ENCODE results near the gene DNAAF1.
"Not testable (repeated sequence)": the region's sequence is repeated elsewhere in the genome, so short reads cannot be mapped to it uniquely, and the experiment has no call there.

DNAAF1 gene

GRCh38 chr16:84212631-84213030 is 67.5 kb downstream of the DNAAF1 start:
- no peak overlapping the region for H3K4me3 ChIP-seq (ENCODE audit: insufficient read depth in 1 of 2, low read depth in 1 of 2, low read length in 2 of 2)
- peaks cover 2% of the 10 kb centered on the region for H3K4me1 ChIP-seq (ENCODE audit: control insufficient read depth, insufficient read depth, low read depth, low read length)
- H3K4me2 ChIP-seq (ENCODE audit: low read length, poor library complexity, severe bottlenecking), result no peak overlapping the region
- no peak overlapping the region for H2BK5ac ChIP-seq (ENCODE audit: low read depth, low read length, poor library complexity, severe bottlenecking)
- H3K23ac ChIP-seq (ENCODE audit: low read length in 2 of 2), result no peak overlapping the region
- DNase-seq, result no peak
- H2AK5ac ChIP-seq (ENCODE audit: low read length, severe bottlenecking), result no peak overlapping the region
- no peaks in the 10 kb centered on the region for H3K9me3 ChIP-seq (ENCODE audit: control insufficient read depth, low read length)
- no peak overlapping the region for H2AFZ ChIP-seq (ENCODE audit: low read depth, low read length)
- H2BK15ac ChIP-seq (ENCODE audit: low read depth, poor library complexity, severe bottlenecking), result no peak overlapping the region
- no peak overlapping the region for H3K18ac ChIP-seq (ENCODE audit: low read depth in 1 of 2, low read length in 2 of 2)
- H3K14ac ChIP-seq (ENCODE audit: low read length in 2 of 2), result no peak overlapping the region
- H3K9ac ChIP-seq (ENCODE audit: low read length), result no peak overlapping the region
- H3K79me1 ChIP-seq (replicated peaks; ENCODE audit: low read length, poor library complexity, severe bottlenecking), result no peaks in the 10 kb centered on the region
- H2BK12ac ChIP-seq (ENCODE audit: low read length in 2 of 2), result no peak overlapping the region
- H3K36me3 ChIP-seq (ENCODE audit: control insufficient read depth in 1 of 2, insufficient read depth in 2 of 2, low read depth in 1 of 2, low read length in 2 of 2), result no peaks in the 10 kb centered on the region
- WGBS, result 89% methylated on average over 4 of the region's 4 CpGs
- H3K27me3 ChIP-seq (ENCODE audit: control insufficient read depth in 1 of 2, insufficient read depth in 1 of 2, low read length in 2 of 2), result peaks cover 9 to 37% of the 10 kb centered on the region in 2 experiments
- H2BK120ac ChIP-seq (ENCODE audit: low read depth, low read length), result no peak overlapping the region
- H3K27ac ChIP-seq (ENCODE audit: low read length, poor library complexity, severe bottlenecking), result no peak overlapping the region
- H3K4ac ChIP-seq (ENCODE audit: low read depth in 1 of 2, low read length in 2 of 2), result no peak overlapping the region
- H4K91ac ChIP-seq (ENCODE audit: low read length), result no peak overlapping the region
- no peak overlapping the region for H4K8ac ChIP-seq (ENCODE audit: low read length)

DNA sequence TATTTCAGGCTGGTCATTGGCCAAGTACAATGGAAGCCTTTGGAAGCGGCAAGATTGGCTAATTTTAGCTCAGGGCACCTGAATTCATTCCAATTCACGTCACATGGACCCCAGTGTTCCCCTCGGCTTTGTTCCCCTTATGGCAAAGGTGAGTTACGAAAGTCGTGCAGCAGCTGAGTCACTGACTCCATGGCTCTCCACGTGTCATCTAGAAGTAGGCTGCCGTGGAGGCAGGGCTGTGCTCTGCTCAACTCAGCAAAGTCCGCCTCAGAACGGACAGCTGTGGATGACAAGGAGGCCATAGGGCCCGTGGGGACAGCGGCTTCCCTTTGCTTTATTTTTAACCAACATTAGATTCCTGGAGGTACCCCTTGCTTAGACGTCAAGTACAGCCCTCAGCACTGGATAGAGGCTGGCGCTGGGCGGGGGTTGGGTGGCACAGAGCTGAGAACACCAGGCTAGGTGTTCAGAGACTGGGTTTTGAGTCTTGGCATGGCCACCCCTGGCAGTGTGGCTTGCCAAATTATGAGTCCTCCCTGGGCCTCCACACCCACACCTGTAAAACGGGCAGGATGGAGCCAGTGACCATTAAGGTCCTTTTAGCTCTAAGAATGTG is 69.5 kb downstream of the DNAAF1 start:
- Histone ChIP-seq H3K36me3 (ENCODE audit: control insufficient read depth in 1 of 2, insufficient read depth in 2 of 2, low read depth in 1 of 2, low read length in 2 of 2) (no peaks in the 10 kb centered on the region), H3K4me3 (ENCODE audit: insufficient read depth in 1 of 2, low read depth in 1 of 2, low read length in 2 of 2) (no peak overlapping the region), H2BK5ac (ENCODE audit: low read depth, low read length, poor library complexity, severe bottlenecking) (no peak overlapping the region), H3K27me3 (ENCODE audit: control insufficient read depth in 1 of 2, insufficient read depth in 1 of 2, low read length in 2 of 2) (peaks cover 19 to 42% of the 10 kb centered on the region in 2 experiments), H3K27ac (ENCODE audit: low read length, poor library complexity, severe bottlenecking) (no peak overlapping the region), H3K14ac (ENCODE audit: low read length in 2 of 2) (no peak overlapping the region), H2AK5ac (ENCODE audit: low read length, severe bottlenecking) (no peak overlapping the region), H3K4ac (ENCODE audit: low read depth in 1 of 2, low read length in 2 of 2) (no peak overlapping the region), H2BK120ac (ENCODE audit: low read depth, low read length) (no peak overlapping the region), H2BK12ac (ENCODE audit: low read length in 2 of 2) (no peak overlapping the region), H3K4me2 (ENCODE audit: low read length, poor library complexity, severe bottlenecking) (no peak overlapping the region), H3K79me1 (replicated peaks; ENCODE audit: low read length, poor library complexity, severe bottlenecking) (no peaks in the 10 kb centered on the region), H3K4me1 (ENCODE audit: control insufficient read depth, insufficient read depth, low read depth, low read length) (peaks cover 3% of the 10 kb centered on the region), H2AFZ (ENCODE audit: low read depth, low read length) (no peak overlapping the region), H3K23ac (ENCODE audit: low read length in 2 of 2) (no peak overlapping the region), H3K9me3 (ENCODE audit: control insufficient read depth, low read length) (no peaks in the 10 kb centered on the region), H4K91ac (ENCODE audit: low read length) (no peak overlapping the region), H3K18ac (ENCODE audit: low read depth in 1 of 2, low read length in 2 of 2) (no peak overlapping the region), H3K9ac (ENCODE audit: low read length) (no peak overlapping the region), H2BK15ac (ENCODE audit: low read depth, poor library complexity, severe bottlenecking) (no peak overlapping the region), H4K8ac (ENCODE audit: low read length) (no peak overlapping the region)
- no peak for DNase-seq
- 87% methylated on average over 15 of the region's 15 CpGs for WGBS

DNA sequence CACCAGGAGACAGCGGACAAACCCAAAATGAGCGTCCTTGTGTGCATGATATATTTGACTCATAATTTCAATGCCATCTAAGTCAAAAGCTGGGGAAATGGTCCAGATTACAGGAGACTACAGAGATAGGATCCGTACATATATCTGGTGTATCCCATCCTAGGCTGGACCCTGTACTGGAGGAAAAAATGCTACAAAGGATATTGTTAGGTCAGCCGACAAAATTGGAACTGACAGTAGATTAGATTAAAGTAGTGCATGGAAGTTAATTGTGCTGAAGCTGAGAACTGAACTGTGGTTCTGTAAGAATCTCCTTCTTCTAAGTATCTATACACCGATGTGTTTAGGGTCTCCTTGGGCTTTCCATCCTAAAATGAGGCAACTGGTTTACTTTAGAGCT is 70.4 kb downstream of the DNAAF1 start:
- Histone ChIP-seq H3K4ac (ENCODE audit: low read depth in 1 of 2, low read length in 2 of 2) (no peak overlapping the region), H4K8ac (ENCODE audit: low read length) (no peak overlapping the region), H3K4me3 (ENCODE audit: insufficient read depth in 1 of 2, low read depth in 1 of 2, low read length in 2 of 2) (no peak overlapping the region), H4K91ac (ENCODE audit: low read length) (no peak overlapping the region), H2BK5ac (ENCODE audit: low read depth, low read length, poor library complexity, severe bottlenecking) (no peak overlapping the region), H2AFZ (ENCODE audit: low read depth, low read length) (no peak overlapping the region), H3K18ac (ENCODE audit: low read depth in 1 of 2, low read length in 2 of 2) (no peak overlapping the region), H3K9me3 (ENCODE audit: control insufficient read depth, low read length) (no peaks in the 10 kb centered on the region), H3K36me3 (ENCODE audit: control insufficient read depth in 1 of 2, insufficient read depth in 2 of 2, low read depth in 1 of 2, low read length in 2 of 2) (no peaks in the 10 kb centered on the region), H2AK5ac (ENCODE audit: low read length, severe bottlenecking) (no peak overlapping the region), H3K9ac (ENCODE audit: low read length) (no peak overlapping the region), H3K4me2 (ENCODE audit: low read length, poor library complexity, severe bottlenecking) (no peak overlapping the region), H3K4me1 (ENCODE audit: control insufficient read depth, insufficient read depth, low read depth, low read length) (peaks cover 3% of the 10 kb centered on the region), H3K14ac (ENCODE audit: low read length in 2 of 2) (no peak overlapping the region), H3K23ac (ENCODE audit: low read length in 2 of 2) (no peak overlapping the region), H2BK12ac (ENCODE audit: low read length in 2 of 2) (no peak overlapping the region), H3K79me1 (replicated peaks; ENCODE audit: low read length, poor library complexity, severe bottlenecking) (no peaks in the 10 kb centered on the region), H2BK15ac (ENCODE audit: low read depth, poor library complexity, severe bottlenecking) (no peak overlapping the region), H3K27ac (ENCODE audit: low read length, poor library complexity, severe bottlenecking) (no peak overlapping the region), H2BK120ac (ENCODE audit: low read depth, low read length) (no peak overlapping the region), H3K27me3 (ENCODE audit: control insufficient read depth in 1 of 2, insufficient read depth in 1 of 2, low read length in 2 of 2) (peaks cover 19 to 45% of the 10 kb centered on the region in 2 experiments)
- WGBS, result 92% methylated on average over 5 of the region's 5 CpGs
- no peak for DNase-seq

GRCh38 chr16:84216144-84216543 is 71.0 kb downstream of the DNAAF1 start:
- not testable (repeated sequence) for H3K23ac ChIP-seq (ENCODE audit: low read length in 2 of 2); H3K9ac ChIP-seq (ENCODE audit: low read length); H2BK15ac ChIP-seq (ENCODE audit: low read depth, poor library complexity, severe bottlenecking); H3K9me3 ChIP-seq (ENCODE audit: control insufficient read depth, low read length); H3K14ac ChIP-seq (ENCODE audit: low read length in 2 of 2); DNase-seq; H3K36me3 ChIP-seq (ENCODE audit: control insufficient read depth in 1 of 2, insufficient read depth in 2 of 2, low read depth in 1 of 2, low read length in 2 of 2); H2BK120ac ChIP-seq (ENCODE audit: low read depth, low read length); H2BK12ac ChIP-seq (ENCODE audit: low read length in 2 of 2); H2AFZ ChIP-seq (ENCODE audit: low read depth, low read length); H3K79me1 ChIP-seq (replicated peaks; ENCODE audit: low read length, poor library complexity, severe bottlenecking); H4K91ac ChIP-seq (ENCODE audit: low read length); H3K4me3 ChIP-seq (ENCODE audit: insufficient read depth in 1 of 2, low read depth in 1 of 2, low read length in 2 of 2); H3K27ac ChIP-seq (ENCODE audit: low read length, poor library complexity, severe bottlenecking); H3K4me2 ChIP-seq (ENCODE audit: low read length, poor library complexity, severe bottlenecking); H3K18ac ChIP-seq (ENCODE audit: low read depth in 1 of 2, low read length in 2 of 2); H2BK5ac ChIP-seq (ENCODE audit: low read depth, low read length, poor library complexity, severe bottlenecking); H2AK5ac ChIP-seq (ENCODE audit: low read length, severe bottlenecking); H3K4me1 ChIP-seq (ENCODE audit: control insufficient read depth, insufficient read depth, low read depth, low read length); H3K4ac ChIP-seq (ENCODE audit: low read depth in 1 of 2, low read length in 2 of 2); H4K8ac ChIP-seq (ENCODE audit: low read length)
- WGBS, result 90% methylated on average over 2 of the region's 3 CpGs
- peaks cover 19 to 45% of the 10 kb centered on the region in 2 experiments for H3K27me3 ChIP-seq (ENCODE audit: control insufficient read depth in 1 of 2, insufficient read depth in 1 of 2, low read length in 2 of 2)

Data from mesenchymal stem cell (in vitro differentiated cells and primary cell).